Astrocyte (in vitro differentiated cells and primary cell): ENCODE measurements around the gene TEAD1. TPM values are rescaled to one million over a fixed set of nuclear protein-coding genes. Genes with fewer than 3 reads are reported as not detected.

Source experiments
- DNase-seq: peaks from one replicate; pipeline ENCODE4 v3.0.0-alpha.2; 2010; ENCODE audit warnings: low read depth
- FAIRE-seq: peaks from 2 replicates; lab custom pipeline; 2011; peaks lifted over from hg19 to GRCh38; lab: Jason Lieb, UNC
- H2AFZ ChIP-seq: 2 replicates; pipeline ENCODE4 v1.6.0; 2012; ENCODE audit warnings: low read depth, low read length, inconsistent platforms
- H3K27ac ChIP-seq: 2 replicates; pipeline ENCODE4 v1.5.1; 2011; ENCODE audit warnings: low read depth, low read length, inconsistent platforms
- H3K27me3 ChIP-seq: 2 replicates; pipeline ENCODE4 v1.6.0; 2011; ENCODE audit warnings: low read length, inconsistent platforms; ENCODE audit not compliant: insufficient read depth
- H3K36me3 ChIP-seq: 2 replicates; pipeline ENCODE4 v1.5.1; 2011; ENCODE audit warnings: low read length, inconsistent platforms; ENCODE audit not compliant: insufficient read depth
- H3K4me1 ChIP-seq: 2 replicates; pipeline ENCODE4 v1.5.1; 2011; ENCODE audit warnings: low read length, inconsistent platforms; ENCODE audit not compliant: insufficient read depth
- H3K4me2 ChIP-seq: 2 replicates; pipeline ENCODE4 v1.6.0; 2012; ENCODE audit warnings: low read length, inconsistent platforms
- H3K4me3 ChIP-seq: 2 replicates; pipeline ENCODE4 v1.5.1; 2011; ENCODE audit warnings: low read depth, mild to moderate bottlenecking, low read length, inconsistent platforms; ENCODE audit not compliant: insufficient read depth
- H3K79me2 ChIP-seq: 2 replicates; pipeline ENCODE4 v1.6.0; 2012; ENCODE audit warnings: mild to moderate bottlenecking, low read length, inconsistent platforms; ENCODE audit not compliant: insufficient read depth
- H3K9ac ChIP-seq: 2 replicates; pipeline ENCODE4 v1.6.0; 2012; ENCODE audit warnings: mild to moderate bottlenecking, low read length, inconsistent platforms
- H3K9me3 ChIP-seq: 2 replicates; pipeline ENCODE4 v1.5.1; 2012; ENCODE audit warnings: low read depth, mild to moderate bottlenecking, low read length, inconsistent platforms; ENCODE audit not compliant: insufficient read depth
- H4K20me1 ChIP-seq: 2 replicates; pipeline ENCODE4 v1.6.0; 2012; ENCODE audit warnings: low read length, inconsistent platforms; ENCODE audit not compliant: insufficient read depth
- H3K27ac Mint-ChIP-seq: one replicate; pipeline ENCODE4 v1.8.0; 2021; ENCODE audit warnings: mild to moderate bottlenecking, mixed read lengths; ENCODE audit not compliant: unreplicated experiment
- H3K27me3 Mint-ChIP-seq: one replicate; pipeline ENCODE4 v1.8.0; 2021; ENCODE audit warnings: low read depth, mixed read lengths; ENCODE audit not compliant: unreplicated experiment
- H3K36me3 Mint-ChIP-seq: one replicate; pipeline ENCODE4 v1.8.0; 2021; ENCODE audit warnings: low read depth, mixed read lengths; ENCODE audit not compliant: unreplicated experiment
- H3K4me1 Mint-ChIP-seq: one replicate; pipeline ENCODE4 v1.8.0; 2021; ENCODE audit warnings: low read depth, mixed read lengths; ENCODE audit not compliant: unreplicated experiment
- H3K4me3 Mint-ChIP-seq: one replicate; pipeline ENCODE4 v1.8.0; 2021; ENCODE audit warnings: mild to moderate bottlenecking, moderate library complexity, mixed read lengths; ENCODE audit not compliant: unreplicated experiment
- H3K9me3 Mint-ChIP-seq: one replicate; pipeline ENCODE4 v1.8.0; 2021; ENCODE audit warnings: mild to moderate bottlenecking, mixed read lengths; ENCODE audit not compliant: unreplicated experiment
- CTCF ChIP-seq: IDR thresholded peaks from 2 replicates; pipeline ENCODE4 v1.5.1; 2011; ENCODE audit warnings: low read depth, mild to moderate bottlenecking, inconsistent platforms, low read length, moderate library complexity; ENCODE audit not compliant: insufficient read depth
- EZH2 ChIP-seq: IDR thresholded peaks from 2 replicates; pipeline ENCODE4 v1.6.1; 2012; ENCODE audit warnings: mild to moderate bottlenecking, low read length, inconsistent platforms; ENCODE audit not compliant: insufficient read depth
- total RNA-seq: library from RNA; stranded (reverse); gene quantifications from 2 replicates; pipeline ENCODE4 v1.2.1, GENCODE V29; 2021

TEAD1 gene
- total RNA-seq, 1 donor from 2014 or later, result 149 TPM

GRCh38 chr11:12829540-12830314 is 155.5 kb downstream of the TEAD1 start:
- Histone ChIP-seq H3K9ac (no peak overlapping the region), H3K36me3 (no peaks in the 10 kb centered on the region), H3K27me3 (no peaks in the 10 kb centered on the region), H3K79me2 (peaks cover 90% of the 10 kb centered on the region), H3K4me2 (peak overlapping the region; percentile 87), H3K27ac (no peak overlapping the region), H2AFZ (no peak overlapping the region), H4K20me1 (peaks cover 87% of the 10 kb centered on the region), H3K4me3 (no peak overlapping the region), H3K4me1 (peaks cover 24% of the 10 kb centered on the region), H3K9me3 (no peaks in the 10 kb centered on the region)
- Mint-ChIP-seq H3K27ac (no peak overlapping the region), H3K4me1 (peaks cover 50% of the 10 kb centered on the region), H3K27me3 (no peaks in the 10 kb centered on the region), H3K9me3 (no peaks in the 10 kb centered on the region), H3K36me3 (peaks cover 4% of the 10 kb centered on the region), H3K4me3 (no peak overlapping the region)
- TF ChIP-seq CTCF, result no peak
- TF ChIP-seq EZH2, result no peak
- no peak for DNase-seq
- no peak for FAIRE-seq

- H3K4me3 Mint-ChIP-seq, result no peak overlapping the region
Observed at GRCh38 chr11:12831471-12832202, 157.4 kb downstream of the TEAD1 start.

More at GRCh38 chr11:12831471-12832202, 157.4 kb downstream of the TEAD1 start:
- H3K9ac ChIP-seq, result no peak overlapping the region
- no peaks in the 10 kb centered on the region for H3K36me3 ChIP-seq
- H3K9me3 ChIP-seq, result no peaks in the 10 kb centered on the region
- DNase-seq (no peak), FAIRE-seq (no peak)
- peaks cover 24% of the 10 kb centered on the region for H3K4me1 ChIP-seq
- Mint-ChIP-seq H3K27me3 (no peaks in the 10 kb centered on the region), H3K36me3 (peaks cover 9% of the 10 kb centered on the region), H3K9me3 (no peaks in the 10 kb centered on the region), H3K4me1 (peaks cover 45% of the 10 kb centered on the region), H3K27ac (peak overlapping the region; percentile 48)
- H3K27ac ChIP-seq, result no peak overlapping the region
- H3K79me2 ChIP-seq, result peaks cover 90% of the 10 kb centered on the region
- no peak for TF ChIP-seq CTCF
- no peak for TF ChIP-seq EZH2
- no peak overlapping the region for H2AFZ ChIP-seq
- H3K27me3 ChIP-seq, result no peaks in the 10 kb centered on the region
- H4K20me1 ChIP-seq, result peaks cover 82% of the 10 kb centered on the region
- H3K4me2 ChIP-seq, result no peak overlapping the region
- no peak overlapping the region for H3K4me3 ChIP-seq
